ENCODE data around the gene SCRT2.

Gene SCRT2

DNA sequence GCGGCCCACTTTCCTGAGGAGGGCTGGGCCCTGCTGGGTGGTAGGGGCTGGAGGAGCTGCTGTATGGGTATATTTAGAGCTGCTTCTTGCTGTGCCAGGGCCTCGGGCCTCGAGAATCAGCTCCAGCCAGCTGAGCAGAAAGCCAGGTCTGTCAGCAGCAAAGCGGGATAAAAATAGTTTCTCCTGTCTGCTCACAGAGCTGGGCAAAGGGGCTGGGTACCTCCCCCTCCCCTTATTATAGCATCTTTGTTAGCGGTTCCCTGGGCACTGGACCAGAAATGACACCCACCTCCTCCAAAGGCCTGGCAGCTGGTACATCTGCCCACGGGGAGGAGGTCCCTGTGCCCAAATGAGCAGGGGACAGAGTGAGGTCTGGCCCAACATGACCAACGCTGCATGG is 6.0 kb downstream of the SCRT2 start:
- no peak for DNase-seq

DNA sequence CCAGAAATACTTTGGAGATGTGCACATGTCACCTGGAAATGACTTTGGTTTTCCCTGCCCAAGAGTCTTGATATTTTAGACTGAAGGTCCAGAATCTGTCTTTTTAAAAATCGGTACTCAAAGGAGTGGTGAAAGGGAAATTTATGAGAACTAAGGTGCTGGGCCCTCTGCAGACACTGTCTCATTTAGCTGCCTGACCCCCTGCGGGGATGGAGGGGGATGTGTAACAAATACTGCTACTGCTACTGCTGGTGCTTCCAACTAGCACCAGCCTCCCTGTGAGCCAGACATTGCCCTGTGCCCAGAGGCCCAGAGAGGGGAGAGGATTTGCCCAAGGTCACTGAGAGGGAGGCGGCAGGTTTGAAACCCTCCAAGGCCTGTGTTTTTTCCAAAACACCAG is 7.0 kb downstream of the SCRT2 start:
- no peak for DNase-seq

DNA sequence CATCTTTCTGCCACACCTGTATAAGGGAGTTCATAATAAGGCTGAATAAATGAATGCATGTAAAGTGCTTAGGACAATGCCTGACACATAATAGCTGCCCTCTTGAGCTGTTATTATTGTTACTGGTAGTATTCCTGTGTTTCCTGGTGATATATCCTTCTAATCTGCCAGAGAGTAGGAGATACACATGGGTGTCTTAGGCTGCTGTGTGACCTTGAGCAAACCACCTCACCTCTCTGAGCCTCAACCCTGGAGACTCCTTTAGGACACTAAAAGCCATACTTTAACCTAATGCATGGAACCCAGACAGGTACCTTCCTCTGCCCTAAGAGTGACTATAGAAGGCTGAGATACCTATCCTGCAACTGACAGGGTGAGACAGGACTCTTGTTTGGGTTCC is 7.6 kb downstream of the SCRT2 start:
- no peak for DNase-seq

DNA sequence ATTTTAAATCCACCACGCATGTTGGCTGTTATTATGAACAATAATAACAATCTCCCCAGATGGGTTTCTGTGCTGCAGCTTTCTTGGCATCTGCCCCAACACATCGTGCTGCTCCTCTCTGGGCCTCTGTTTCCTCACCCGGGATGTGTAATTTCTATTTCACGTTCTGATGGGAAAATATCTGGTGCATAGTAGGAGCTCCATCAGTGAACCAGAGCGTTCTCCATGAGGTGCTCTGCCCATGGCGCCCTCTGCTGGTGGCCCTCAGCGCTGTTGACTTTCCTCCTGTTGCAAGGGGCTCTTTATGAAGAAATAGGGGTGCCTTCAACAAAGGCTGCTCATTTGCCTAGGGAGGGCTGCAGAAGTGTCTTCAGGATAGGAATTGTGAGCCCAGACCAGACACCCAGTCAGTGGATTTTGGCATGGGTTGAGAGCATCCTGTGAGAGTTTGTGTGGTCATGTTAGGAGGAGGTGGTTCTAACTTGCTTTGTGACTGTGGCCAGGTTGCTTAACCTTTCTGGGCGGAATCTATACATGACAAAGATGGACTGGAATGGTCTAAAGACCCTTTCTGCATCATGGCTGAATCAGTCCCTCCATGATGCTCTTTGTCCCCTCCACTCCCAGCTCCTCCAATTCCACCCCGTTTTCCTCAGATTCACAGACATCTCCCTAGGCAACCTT is 8.1 kb downstream of the SCRT2 start:
- DNase-seq: no peak

DNA sequence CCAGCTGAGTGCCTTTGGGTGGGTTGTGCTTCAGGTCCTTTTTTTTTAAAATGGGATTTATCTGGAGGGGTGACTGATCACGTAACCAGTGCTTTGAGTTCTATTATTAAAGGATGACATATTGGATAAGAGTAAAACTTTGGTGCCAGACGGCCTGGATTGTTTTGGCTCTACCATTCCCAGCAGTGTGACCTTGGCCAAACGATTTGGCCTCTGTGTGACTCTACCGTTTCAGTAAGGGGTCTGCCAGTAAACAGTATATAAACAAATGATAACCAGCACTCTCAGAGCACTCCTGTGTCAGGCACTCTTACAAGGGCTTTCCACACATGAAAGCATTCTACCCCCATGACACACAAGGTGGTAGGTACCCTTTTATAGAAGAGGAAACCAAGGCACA is 8.7 kb downstream of the SCRT2 start:
- DNase-seq: no peak

DNA sequence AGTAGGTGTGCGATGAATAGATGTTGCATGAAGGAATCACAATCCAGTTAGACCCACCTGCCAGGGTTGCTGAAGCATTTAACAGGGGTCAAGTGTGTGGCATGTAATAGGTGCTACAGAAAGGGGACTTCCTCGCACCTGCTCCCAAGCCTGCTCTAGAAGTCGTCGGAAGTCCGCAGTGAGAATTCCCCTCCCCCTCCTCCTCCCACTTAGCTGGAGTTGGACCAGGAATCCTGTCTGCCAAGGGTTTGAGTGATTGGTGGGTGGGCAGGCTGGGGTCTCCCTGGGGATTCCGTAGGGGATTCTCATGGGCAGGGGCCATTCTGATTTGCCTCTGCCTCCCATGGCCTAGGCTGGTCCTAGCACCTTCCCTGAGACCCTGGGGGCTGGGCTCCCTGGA is 10.3 kb downstream of the SCRT2 start:
- DNase-seq: no peak

DNA sequence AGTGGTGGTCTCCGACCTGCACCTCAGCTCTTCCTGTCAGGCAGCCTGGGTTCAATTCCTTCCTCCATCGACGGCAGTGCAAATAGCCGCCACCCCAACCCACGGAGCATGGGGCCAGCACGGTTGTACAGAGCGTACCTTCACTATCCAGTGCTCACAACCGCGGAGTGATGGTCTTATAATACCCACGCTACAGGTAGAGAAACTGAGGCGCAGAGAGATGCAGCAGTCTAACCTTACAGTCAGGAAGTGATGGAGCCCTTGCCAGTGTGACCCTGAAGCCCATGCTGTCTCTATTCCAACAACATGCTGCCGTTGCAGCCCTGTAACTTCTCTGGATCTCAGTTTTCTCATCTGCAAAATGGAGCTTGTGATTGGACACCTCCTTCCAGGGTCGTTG is 11.0 kb downstream of the SCRT2 start:
- DNase-seq: no peak

DNA sequence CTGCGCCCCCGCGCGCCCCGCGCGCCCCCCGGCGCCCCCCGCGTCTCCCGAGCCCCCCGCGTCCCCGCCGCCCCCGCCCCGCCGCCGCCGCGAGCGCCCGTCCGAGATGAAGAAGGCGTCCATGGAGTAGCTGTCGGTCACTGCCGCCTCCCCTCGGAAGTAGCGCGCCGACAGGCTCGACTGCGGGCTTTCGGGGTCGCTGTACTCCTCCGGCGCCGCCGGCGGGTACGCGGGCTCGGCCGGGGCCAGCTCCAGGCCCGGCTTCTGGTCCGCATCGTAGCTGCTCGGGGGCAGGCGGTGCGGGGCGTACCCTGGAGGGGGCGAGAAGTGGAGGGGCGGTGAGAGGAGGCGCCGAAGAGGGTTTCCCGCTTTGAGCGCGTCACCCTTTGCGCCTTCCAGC is 11.5 kb downstream of the SCRT2 start:
- DNase-seq: no peak

DNA sequence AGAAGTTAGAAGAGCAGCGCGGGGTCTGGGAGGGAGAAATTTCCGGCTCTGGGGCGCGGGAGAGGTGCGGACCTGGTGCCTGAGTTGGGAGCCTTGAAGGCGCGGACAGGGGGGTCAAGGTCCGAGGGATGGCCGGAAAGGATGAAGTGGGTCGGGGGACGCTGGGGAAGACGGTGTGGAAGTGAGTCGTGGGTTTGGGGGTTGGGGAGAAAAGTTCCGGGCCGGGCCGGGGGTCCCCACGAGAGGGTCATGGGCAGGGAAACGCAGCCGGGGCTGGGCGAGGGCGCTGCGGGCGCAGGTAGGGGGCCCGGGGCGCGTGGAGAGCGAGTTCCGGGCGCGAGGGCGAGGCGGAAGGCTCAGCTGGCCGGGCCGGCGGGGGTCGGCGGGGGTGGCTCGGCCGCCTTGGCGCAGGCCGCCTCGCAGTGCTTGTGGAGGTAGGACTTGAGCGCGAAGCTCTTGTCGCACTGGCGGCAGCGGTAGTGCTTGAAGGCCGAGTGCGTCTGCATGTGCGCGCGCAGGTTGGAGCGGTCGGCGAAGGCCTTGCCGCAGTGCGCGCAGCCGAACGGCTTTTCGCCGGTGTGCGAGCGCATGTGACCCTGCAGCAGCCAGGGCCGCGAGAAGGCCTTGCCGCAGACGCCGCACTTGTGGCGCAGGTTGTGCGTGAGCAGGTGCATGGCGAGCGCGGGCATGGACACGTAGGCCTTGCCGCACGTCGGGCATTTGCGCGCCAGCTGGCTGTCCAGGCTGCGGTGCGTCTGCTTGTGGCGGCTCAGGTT is 12.1 kb downstream of the SCRT2 start:
- DNase-seq: no peak

DNA sequence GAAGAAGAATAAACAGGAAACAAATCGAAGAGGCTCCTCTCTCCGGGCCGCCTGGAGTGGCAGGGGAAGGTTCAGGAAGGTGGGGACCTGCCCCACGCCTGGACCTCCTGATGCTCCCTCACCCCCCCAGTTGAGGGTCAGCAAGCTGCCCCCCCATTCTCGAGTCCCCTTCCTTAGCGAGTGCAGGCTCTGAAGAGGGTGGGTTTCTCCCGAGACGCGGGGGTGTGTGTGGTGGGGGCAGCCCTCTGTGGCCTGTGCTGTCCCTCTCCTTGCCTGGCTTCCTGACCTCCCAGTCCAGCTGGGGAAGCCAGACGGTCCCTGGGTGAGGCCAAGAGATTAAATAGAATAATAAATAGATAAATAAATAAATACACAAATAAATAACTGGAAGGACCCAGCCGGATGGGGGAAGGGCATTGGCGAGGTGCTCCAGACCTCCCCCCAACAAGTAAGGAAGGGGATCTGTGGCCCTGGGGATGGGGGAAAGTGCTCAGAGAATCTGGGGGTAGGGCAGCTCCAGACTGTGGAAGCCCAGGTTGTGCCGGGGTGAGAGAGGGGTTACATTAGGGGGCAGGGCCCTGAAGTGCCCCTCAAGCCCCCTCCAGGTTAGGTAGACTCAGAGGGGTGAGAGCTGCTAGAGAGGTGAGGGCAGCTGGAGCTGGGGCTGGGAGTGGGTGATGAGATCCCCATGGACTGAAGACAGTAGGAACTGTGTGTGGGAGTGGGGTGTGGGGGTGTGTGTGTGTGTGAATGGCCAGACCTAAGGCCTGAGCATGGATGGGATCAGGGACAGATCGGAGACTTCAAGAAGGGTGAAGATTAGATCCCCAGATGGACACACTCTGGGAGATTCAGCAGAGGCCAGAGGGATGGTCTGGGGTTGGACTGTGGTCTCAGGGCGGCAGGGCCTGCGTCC is 13.1 kb downstream of the SCRT2 start:
- no peak for DNase-seq

DNA sequence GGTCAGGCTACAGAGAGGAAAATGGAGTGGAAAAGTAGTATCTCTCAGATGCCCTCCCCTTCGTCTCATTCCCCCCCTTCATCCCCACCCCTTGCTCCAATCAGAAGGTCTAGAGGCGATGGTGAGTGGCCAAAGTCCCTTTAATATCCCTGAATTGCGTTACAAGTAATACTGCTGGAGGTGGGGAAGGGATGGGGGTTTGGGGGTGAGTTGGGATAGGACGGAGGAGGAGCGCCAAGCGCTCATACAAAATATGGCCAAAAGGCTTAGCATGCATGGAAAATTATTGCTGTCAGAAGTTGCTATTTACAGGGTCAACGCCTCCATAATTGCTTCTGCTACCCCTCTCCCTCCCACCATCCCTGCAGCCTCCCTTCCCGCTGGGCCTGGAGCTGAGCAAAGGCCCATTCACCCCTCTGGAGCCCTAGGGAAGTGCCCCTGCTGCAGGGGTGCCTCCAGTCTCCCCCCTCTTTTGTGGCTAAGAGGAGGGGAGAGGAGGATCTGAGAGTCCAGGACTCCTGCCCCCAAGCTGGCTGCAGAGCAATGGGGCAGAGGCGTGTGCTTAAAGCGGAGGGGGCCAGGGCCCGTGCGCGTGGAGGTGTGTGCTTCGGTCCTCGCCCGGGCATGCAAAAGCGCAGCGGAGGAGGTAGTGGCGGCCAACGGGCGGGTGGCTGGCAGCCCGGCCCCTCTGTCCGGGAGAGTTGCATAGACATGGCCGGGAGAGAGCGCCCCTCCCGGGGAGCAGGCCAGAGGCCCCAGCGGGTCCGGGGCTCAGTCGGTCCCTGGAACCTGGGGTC is 13.9 kb downstream of the SCRT2 start:
- no peak for DNase-seq

DNA sequence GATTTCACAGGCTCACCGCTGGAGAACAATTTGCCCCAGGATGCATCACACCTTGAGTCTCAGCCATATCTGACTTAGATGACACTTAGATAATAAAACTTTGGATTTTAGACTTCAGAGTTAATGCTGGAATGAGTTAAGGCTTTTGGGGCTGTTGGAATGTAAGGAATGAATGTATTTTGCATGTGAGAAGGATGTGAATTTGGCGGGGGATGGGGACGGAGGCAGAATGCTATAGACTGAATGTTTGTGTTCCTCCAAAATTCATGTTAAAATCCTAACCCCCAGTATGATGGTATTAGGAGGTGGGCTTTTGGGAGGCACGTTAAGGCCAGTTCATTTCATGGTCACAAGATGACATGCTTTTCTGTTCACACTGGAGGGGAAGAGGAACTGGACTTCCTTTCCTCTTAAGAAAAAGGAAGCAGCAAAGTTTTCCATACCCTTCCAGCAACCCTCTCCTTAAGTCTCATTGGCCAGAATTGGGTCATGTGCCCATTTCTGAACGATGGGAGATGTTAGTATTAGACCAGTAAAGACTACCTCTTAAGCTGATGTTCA is 16.8 kb downstream of the SCRT2 start:
- no peak for DNase-seq

DNA sequence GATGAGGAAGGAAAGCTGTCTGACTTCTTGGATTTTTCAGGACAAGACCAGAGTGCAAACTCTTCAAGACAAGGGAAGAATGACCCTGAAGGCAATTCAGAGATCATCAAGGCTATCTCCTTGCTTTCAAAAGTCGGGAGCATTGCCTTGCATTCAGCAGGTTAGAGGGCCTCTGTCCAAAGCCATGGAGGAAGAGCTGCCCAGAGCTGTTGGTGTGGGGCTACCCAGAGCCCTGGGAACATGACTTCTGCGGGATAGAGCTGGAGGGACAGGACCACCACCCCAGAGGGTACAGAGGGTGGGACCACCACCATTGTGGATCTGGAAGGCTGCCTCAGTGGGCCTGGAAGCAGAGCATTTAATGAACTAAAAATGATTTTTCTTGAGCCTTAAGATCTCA is 17.4 kb downstream of the SCRT2 start:
- DNase-seq: no peak

DNA sequence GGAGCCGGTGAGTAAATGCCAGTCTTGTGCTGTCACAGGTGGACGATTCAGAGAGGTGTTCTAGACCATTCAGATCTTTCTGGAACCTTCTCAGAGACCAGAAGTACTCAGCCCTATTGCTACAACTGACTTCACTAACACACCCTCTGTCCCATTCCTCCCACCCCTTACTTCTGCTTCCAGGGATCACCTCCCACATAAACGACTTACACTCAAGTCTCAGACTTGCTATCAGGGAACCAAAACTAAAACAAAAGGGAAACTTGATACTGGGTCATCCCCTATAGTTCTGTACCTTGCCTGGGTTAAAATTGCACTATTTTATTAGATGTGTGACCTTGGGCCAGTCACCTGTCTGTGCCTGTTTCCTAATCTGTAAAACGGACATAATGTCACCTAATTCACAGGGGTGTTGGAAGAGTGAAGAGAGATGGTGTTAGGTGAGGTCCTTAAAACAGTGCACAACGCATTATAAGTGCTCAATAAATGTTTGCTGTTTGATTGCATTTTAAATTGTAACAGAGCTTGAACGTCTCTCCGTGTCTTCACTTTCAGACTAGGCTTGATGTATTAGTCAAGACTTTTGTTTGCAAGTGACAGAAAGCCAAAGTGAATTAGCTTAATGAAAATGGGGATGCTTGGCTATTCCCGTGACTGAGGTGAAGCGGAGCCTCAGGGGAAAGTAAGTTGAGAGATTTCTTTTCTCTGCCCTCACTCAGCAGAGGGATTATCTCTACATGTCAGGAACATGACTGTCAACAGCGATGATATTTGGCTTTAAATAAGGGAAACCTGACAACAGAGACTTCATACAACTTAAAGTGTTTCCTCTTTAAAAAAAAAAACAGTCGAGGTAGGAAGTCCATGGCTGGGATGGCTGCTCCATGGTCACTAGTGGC is 19.6 kb downstream of the SCRT2 start:
- DNase-seq: no peak

DNA sequence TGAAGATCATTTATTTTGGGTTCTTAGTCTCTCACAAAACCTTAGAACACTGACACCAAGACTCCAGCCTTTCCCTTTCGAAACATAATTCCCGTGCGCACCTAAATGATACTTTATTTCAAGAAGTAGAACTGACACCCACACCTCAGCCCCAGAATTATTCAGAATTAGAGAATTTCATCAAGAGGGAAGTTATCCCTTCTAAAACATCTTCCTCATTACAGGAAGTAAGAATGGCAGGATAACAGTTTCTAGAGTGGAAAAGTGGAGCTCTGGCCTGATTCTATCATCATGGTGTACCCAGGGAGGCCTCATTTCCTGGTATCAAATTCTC is 21.2 kb downstream of the SCRT2 start:
- no peak for DNase-seq

DNA sequence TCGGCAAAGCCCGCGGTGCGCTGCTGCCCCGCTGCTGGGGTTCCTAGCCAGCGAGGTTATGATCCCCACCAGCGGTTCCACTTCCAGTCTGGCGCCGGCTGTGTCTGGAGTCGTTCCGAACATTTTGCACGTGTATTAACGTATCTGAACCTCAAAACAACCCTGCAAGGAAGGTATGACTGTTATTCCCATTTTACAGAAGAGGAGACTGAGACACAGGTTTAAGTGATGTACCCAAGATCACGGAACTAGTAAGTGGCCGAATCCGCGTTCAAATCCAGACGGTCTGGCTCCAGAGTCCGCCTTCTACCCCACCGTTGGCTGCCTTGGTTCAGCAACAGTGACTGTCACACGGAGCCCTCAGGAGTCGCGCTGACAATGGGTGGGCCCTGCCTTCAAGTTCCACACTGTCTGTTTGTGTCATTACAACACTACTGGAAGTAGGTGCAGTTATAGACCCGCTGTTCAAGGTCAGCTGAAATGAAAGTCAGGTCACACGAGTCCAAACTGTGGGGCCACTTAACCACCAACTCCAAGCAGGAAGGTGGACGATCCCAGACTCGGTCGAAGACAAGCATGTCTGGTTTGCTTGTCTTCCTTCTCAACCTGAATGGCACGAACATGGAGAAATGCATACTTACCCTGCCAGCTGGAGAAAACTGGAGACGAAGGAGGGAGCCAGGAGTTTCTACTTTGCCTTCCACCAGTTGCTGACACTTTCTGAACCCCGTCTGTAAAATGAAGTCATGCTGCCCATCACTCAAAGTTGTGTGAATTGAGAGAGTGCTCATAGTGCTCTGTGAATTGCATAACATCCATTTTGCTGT is 21.8 kb downstream of the SCRT2 start:
- no peak for DNase-seq

DNA sequence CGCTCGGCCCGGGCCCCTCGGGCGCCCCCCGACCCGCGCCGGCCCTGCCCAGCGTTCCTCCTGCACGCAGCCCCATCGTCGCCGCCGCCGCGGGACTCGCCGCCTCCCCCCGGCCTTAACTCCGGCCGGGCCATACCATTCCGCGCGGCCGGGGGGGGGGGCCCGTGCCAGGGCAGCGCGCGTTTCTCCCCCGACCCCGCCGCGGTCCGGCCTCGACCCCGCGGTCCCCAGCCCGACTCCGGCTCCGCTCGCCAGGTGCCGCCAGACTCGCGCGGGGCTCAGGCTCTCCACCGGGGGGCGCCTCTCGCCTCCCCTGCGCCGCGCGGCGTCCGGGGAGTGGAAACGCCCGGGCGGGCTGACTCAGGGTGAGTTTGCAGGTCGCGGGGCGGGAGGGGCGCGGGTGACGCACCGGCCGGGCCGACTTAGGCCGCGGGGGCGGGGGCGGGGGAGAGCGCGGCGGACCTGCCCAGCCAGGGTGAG is 22.5 kb downstream of the SCRT2 start, which contains the start of gene SRXN1:
Gene SRXN1, minus strand, starts transcription at position 91 of the 480 bp plus-strand sequence. Its CDS starts 15 bp downstream, at position 76.
- peak; percentile 93 for DNase-seq

DNA sequence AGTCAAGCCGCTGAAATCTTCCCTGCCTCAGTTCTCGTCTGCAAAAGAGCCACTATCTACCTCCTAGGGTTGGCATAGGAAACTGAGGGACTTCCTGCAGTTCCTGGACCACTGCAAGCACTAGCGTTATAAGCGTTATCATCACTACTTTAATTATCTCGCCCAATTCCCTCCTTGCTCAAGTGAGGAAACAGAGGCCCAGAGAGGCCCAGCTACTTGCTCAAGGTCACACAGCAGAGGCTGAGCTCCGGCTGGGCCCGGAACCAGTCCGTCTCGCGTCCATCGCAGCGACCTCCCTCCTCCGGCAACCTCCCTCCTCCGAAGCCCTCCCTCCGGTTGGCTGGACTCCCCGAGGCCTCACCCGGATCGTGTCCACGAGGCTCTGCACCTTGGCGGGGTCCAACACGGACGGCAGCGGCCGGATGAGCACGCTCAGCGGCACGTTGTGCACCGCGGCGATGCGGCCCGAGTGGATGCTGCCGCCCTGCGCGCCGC is 22.9 kb downstream of the SCRT2 start:
- DNase-seq: no peak

DNA sequence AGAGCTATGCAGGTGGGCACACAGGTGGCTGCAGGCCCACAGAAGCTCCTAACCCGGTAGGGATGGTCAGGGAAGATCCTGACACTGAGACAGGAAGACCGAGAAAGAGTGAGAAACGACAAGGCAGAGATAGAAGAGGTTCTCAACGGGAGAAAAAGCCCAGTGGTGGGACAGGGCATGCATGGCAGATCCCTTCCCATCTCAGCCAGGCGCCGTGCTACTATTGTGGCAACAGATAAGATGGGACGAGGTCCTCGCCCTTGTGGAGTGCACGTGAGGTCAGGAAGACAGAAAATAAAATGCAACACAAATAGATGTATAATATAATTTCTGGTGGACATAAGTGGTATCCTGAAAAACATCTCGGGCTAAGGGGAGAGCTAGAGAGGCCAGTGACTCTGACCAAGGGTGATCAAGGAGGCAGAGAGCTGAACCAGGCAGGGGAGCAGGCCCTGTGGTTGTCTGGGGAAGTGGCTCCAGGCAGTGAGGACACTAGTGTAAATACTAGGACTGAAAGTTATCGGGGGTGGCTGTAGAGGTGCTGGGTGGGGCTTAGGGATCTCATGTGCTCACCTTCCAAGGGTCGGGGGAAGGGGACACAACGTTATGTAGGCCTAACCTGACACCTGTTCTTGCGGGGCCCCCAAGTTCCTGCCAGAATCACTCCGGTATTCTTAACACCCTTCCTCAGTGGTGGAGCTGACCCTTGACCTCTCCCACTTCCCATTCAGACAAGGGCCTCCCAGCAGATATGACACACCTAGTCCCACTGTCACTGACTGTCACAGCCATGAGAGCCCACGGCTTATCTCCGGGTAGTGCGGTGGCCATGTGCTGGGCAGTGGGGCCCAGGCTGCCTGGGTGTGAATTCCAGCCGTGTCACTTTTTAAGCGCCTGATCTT is 23.6 kb downstream of the SCRT2 start:
- no peak for DNase-seq
